IPS-20b (cell line): ENCODE results near the gene PIGC.

Experiments
- H3K27ac ChIP-seq: one replicate; pipeline ENCODE4 v1.5.1; 2013; ENCODE audit warnings: low read length
- H3K27me3 ChIP-seq: 2 replicates; pipeline ENCODE4 v1.6.1; 2013; ENCODE audit warnings: mild to moderate bottlenecking, low read length, inconsistent platforms; ENCODE audit not compliant: insufficient read depth
- H3K36me3 ChIP-seq: 2 replicates; pipeline ENCODE4 v1.6.1; 2013; ENCODE audit warnings: low read depth, mild to moderate bottlenecking, inconsistent platforms, low read length, moderate library complexity; ENCODE audit not compliant: insufficient read depth
- H3K4me1 ChIP-seq: 2 replicates; pipeline ENCODE4 v1.6.1; 2013; ENCODE audit warnings: mild to moderate bottlenecking, control low read depth, inconsistent platforms, low read length, moderate library complexity; ENCODE audit not compliant: insufficient read depth
- H3K4me3 ChIP-seq: 2 replicates; pipeline ENCODE4 v1.5.1; 2013; ENCODE audit warnings: mild to moderate bottlenecking, low read length, inconsistent platforms
- H3K9ac ChIP-seq: 2 replicates; pipeline ENCODE4 v1.6.1; 2013; ENCODE audit warnings: low read depth, mild to moderate bottlenecking, inconsistent platforms, low read length, moderate library complexity
- H3K9me3 ChIP-seq: 2 replicates; pipeline ENCODE4 v1.6.1; 2013; ENCODE audit warnings: mild to moderate bottlenecking, low read depth, low read length, inconsistent platforms; ENCODE audit not compliant: insufficient read depth

The PIGC gene

DNA sequence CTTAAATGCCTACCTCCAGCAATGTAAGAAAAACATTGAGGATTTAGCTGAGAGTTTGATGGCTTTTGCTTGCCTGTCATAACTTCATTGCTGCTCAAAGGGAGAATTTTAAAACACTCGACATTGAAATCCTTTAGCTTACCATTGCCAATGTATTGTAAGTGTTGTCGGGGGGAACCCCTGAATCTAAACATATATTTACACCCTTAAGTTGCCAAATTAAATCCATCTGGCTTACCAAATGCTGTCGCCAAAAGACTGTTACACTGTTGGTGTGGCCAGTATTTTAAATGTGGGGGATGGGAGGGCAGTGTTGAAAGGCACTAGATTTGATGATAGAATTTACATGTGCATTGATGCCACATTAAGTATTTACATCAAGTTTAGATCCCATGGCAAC lies 48.3 kb downstream of the PIGC start:
- Histone ChIP-seq H3K9ac (no peak overlapping the region), H3K36me3 (no peaks in the 10 kb centered on the region), H3K4me3 (no peak overlapping the region), H3K4me1 (peaks cover 22% of the 10 kb centered on the region), H3K9me3 (no peaks in the 10 kb centered on the region), H3K27me3 (peaks cover 3% of the 10 kb centered on the region; the same call in 1 of the 2 replicates), H3K27ac (no peak overlapping the region)

DNA sequence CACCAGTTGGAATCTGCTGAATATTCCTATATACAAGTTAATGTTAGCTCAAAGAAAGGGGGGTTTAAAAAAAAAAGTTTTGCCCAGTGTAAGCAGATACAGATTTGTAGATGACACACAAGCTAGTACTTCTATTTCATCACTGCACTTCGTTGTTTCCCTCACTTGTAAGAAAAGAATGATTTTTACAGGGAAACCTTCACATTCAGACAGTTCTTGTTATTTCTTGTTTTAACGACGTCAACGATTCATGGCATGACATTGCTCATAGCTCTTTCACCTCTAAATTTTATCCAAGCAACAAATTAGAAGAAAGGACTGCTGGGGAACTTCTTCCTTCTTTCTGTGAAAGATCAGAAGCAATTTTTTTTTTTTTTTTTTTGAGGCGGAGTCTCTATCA lies 49.1 kb downstream of the PIGC start:
- no peak overlapping the region for H3K9ac ChIP-seq

DNA sequence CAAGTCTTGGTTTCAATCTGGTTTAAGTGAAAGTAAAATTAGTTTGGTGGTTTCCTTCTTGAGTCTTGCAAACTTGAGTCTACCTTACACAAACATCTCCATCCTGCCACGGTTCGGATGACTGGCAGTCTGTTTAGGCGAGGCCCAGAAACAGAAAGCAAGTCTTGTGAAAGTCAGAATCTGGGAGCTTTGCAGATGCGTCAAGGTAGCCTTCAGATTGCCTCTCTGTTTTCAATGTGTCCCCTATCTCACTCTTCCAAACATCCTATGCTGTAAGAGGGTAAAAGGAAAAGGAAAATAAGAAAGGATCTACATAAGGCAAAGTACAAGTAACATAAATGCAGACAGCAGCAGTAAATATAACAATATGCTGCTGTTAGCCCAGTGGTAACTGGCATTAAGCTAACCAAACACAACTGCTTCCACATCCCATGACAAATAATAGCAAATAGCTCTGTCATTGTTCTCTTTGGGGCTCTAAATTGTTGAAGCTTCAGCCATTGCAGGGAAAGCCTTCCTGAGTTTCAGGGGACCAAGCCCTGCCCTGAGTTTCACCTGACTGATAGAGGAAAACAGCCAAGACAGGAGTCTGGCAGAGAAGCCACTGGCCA lies 49.6 kb downstream of the PIGC start:
- Histone ChIP-seq H3K27ac (no peak overlapping the region), H3K9me3 (no peaks in the 10 kb centered on the region), H3K4me1 (peaks cover 18% of the 10 kb centered on the region; the same call in 1 of the 2 replicates), H3K36me3 (no peaks in the 10 kb centered on the region), H3K27me3 (peaks cover 5% of the 10 kb centered on the region; the same call in 1 of the 2 replicates), H3K9ac (no peak overlapping the region), H3K4me3 (no peak overlapping the region)

More for the DNA sequence above, 49.1 kb downstream of the PIGC start:
- Histone ChIP-seq H3K27ac (no peak overlapping the region), H3K27me3 (peaks cover 5% of the 10 kb centered on the region; the same call in 1 of the 2 replicates), H3K9me3 (no peaks in the 10 kb centered on the region), H3K4me3 (no peak overlapping the region), H3K4me1 (peaks cover 20% of the 10 kb centered on the region; the same call in 1 of the 2 replicates), H3K36me3 (no peaks in the 10 kb centered on the region)

DNA sequence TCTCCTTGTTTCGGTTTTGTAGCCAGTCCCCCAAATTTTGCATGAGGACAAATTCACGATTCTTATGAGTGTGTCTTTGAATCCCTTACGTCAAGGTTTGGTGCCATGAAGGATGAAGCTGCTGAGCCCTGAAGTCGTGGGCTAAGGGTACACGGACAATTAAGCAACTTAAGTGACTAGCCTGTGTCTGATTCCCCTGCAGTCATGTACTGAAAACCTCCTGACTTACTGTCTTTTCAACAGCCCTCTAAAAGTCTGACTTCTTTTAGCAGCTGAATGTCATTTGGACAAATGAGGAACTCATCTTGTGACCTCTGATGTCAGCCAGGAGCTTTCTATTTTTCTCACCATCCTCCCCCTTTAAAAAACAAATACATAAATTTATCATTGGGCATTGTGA lies 50.5 kb downstream of the PIGC start:
- Histone ChIP-seq H3K9ac (no peak overlapping the region), H3K4me3 (no peak overlapping the region), H3K36me3 (no peaks in the 10 kb centered on the region), H3K9me3 (no peaks in the 10 kb centered on the region), H3K27ac (no peak overlapping the region), H3K27me3 (peaks cover 5% of the 10 kb centered on the region; the same call in 1 of the 2 replicates), H3K4me1 (peaks cover 18% of the 10 kb centered on the region; the same call in 1 of the 2 replicates)

DNA sequence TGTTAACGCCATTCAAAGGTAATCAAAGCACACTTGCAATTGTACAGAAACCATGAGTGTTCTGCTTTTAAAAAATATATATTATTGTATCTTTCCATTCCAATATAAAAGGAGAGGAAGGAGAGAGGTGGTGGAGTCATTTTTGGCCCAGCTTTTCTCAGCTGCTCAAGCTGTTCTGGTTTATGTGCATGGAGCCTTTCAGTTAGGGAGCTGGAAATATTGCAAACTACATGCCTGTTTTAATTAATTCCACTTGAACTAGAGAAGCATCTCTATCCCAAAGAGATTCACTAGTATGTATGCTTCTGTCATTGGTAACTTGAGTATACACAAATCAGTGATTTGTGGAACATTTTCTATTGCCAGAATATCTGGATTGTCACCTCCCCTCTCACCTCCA lies 51.9 kb downstream of the PIGC start:
- H3K4me3 ChIP-seq = no peak overlapping the region
- no peaks in the 10 kb centered on the region for H3K36me3 ChIP-seq
- H3K9ac ChIP-seq = no peak overlapping the region
- no peak overlapping the region for H3K27ac ChIP-seq
- H3K9me3 ChIP-seq = no peaks in the 10 kb centered on the region
- H3K27me3 ChIP-seq = peaks cover 5% of the 10 kb centered on the region; the same call in 1 of the 2 replicates
- H3K4me1 ChIP-seq = peaks cover 18% of the 10 kb centered on the region; the same call in 1 of the 2 replicates
